Measurements from ENCODE around the gene TCF7L2.

The TCF7L2 gene

GRCh38 chr10:112918771-112919170 lies 31.3 kb upstream of the TCF7L2 start:
- DNase-seq (ENCODE audit: low spot score) = no peak
- no peak for TF ChIP-seq CTCF (IDR thresholded peaks at IDR 0.05; ENCODE audit: extremely low read depth, insufficient read depth, missing control alignments)
- in situ Hi-C loops (cut with MboI; ENCODE audit: low pct_unique_long_range_greater_than_20kb, low sequenced_read_pairs, unreplicated experiment) = no loop called here

- no peak for DNase-seq (ENCODE audit: low spot score)
- TF ChIP-seq CTCF (IDR thresholded peaks at IDR 0.05; ENCODE audit: extremely low read depth, insufficient read depth, missing control alignments) = no peak
- in situ Hi-C loops (cut with MboI; ENCODE audit: low pct_unique_long_range_greater_than_20kb, low sequenced_read_pairs, unreplicated experiment) = no loop called here
Measured at GRCh38 chr10:112919721-112920120, 30.3 kb upstream of the TCF7L2 start.

- in situ Hi-C loops (cut with MboI; ENCODE audit: low pct_unique_long_range_greater_than_20kb, low sequenced_read_pairs, unreplicated experiment) = no loop called here
- DNase-seq (ENCODE audit: low spot score) = no peak
- no peak for TF ChIP-seq CTCF (IDR thresholded peaks at IDR 0.05; ENCODE audit: extremely low read depth, insufficient read depth, missing control alignments)
Measured at GRCh38 chr10:112926906-112927688, 22.9 kb upstream of the TCF7L2 start.

GRCh38 chr10:112927980-112928379 lies 22.1 kb upstream of the TCF7L2 start:
- no peak for DNase-seq (ENCODE audit: low spot score)
- in situ Hi-C loops (cut with MboI; ENCODE audit: low pct_unique_long_range_greater_than_20kb, low sequenced_read_pairs, unreplicated experiment) = no loop called here
- no peak for TF ChIP-seq CTCF (IDR thresholded peaks at IDR 0.05; ENCODE audit: extremely low read depth, insufficient read depth, missing control alignments)

GRCh38 chr10:112932658-112933057 lies 17.4 kb upstream of the TCF7L2 start:
- in situ Hi-C loops (cut with MboI; ENCODE audit: low pct_unique_long_range_greater_than_20kb, low sequenced_read_pairs, unreplicated experiment) = no loop called here
- TF ChIP-seq CTCF (IDR thresholded peaks at IDR 0.05; ENCODE audit: extremely low read depth, insufficient read depth, missing control alignments) = no peak
- DNase-seq (ENCODE audit: low spot score) = no peak

- no peak for DNase-seq (ENCODE audit: low spot score)
- no peak for TF ChIP-seq CTCF (IDR thresholded peaks at IDR 0.05; ENCODE audit: extremely low read depth, insufficient read depth, missing control alignments)
- in situ Hi-C loops (cut with MboI; ENCODE audit: low pct_unique_long_range_greater_than_20kb, low sequenced_read_pairs, unreplicated experiment) = no loop called here
Measured at GRCh38 chr10:112934193-112934592, 15.9 kb upstream of the TCF7L2 start.

All from GM13977 (cell line).